Fibroblast of pulmonary artery (primary cell): ENCODE measurements around the gene HTR2B.

Experiments
- DNase-seq: peaks from one replicate; pipeline ENCODE4 v3.0.0-alpha.2; 2010; ENCODE audit warnings: low read depth
- H3K4me3 ChIP-seq: replicated peaks from 2 replicates; pipeline ENCODE4 v1.5.1; 2011; ENCODE audit warnings: low read depth, mild to moderate bottlenecking, control low read depth, low read length, moderate library complexity
- TF ChIP-seq, protein P1 (sequence below): IDR thresholded peaks from 2 replicates; pipeline ENCODE4 v1.5.1; 2011; ENCODE audit warnings: mild to moderate bottlenecking, control low read depth, low read length, inconsistent platforms; ENCODE audit errors: missing control alignments

The HTR2B gene

DNA sequence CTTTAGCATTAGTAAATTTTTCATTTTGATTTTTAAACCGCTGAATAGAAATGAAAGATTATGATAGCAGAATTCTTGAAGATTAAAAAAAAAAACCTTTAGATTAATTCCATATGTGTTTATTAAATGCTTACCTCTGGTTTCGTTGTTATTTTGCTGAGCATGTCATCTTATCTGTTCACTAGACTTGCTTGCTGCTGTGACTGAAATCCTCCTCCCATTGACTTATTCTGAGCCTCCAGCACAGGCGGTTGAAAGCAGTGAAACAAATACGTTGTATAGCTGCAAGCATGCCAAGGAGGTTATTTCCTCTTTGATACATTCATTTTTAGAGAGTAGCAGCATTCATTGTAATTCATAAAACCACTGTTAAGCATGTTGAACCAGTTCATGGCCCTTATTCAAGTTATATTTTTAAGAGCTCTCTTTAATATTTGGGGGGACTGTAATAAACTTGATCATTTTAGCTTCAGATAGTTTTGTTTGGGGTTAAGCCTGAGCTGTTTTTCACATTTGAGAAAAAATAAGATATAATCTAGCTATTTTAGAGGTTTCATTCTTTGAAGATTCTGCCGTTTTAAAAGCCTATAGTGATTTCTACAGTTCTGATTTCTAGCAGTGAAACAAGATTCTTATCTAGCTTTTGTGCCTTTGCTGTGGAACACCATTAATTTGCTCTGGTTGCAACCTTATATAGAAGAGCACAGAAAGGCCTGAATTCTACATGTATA, at the start of gene HTR2B:
HTR2B (minus strand) TSS at position 205 of the 731 bp plus-strand sequence. CDS start 1,278 bp downstream, outside the sequence.
- DNase-seq: peak; percentile 57
- TF ChIP-seq, protein P1, sequence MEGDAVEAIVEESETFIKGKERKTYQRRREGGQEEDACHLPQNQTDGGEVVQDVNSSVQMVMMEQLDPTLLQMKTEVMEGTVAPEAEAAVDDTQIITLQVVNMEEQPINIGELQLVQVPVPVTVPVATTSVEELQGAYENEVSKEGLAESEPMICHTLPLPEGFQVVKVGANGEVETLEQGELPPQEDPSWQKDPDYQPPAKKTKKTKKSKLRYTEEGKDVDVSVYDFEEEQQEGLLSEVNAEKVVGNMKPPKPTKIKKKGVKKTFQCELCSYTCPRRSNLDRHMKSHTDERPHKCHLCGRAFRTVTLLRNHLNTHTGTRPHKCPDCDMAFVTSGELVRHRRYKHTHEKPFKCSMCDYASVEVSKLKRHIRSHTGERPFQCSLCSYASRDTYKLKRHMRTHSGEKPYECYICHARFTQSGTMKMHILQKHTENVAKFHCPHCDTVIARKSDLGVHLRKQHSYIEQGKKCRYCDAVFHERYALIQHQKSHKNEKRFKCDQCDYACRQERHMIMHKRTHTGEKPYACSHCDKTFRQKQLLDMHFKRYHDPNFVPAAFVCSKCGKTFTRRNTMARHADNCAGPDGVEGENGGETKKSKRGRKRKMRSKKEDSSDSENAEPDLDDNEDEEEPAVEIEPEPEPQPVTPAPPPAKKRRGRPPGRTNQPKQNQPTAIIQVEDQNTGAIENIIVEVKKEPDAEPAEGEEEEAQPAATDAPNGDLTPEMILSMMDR: no peak
- H3K4me3 ChIP-seq: peak within 1 kb of the TSS; percentile 33

- H3K4me3 ChIP-seq: no peak overlapping the region
- TF ChIP-seq, protein P1: no peak
- DNase-seq: no peak
These were observed 49.4 kb upstream of the HTR2B start for GRCh38 chr2:231174211-231174651.

DNA sequence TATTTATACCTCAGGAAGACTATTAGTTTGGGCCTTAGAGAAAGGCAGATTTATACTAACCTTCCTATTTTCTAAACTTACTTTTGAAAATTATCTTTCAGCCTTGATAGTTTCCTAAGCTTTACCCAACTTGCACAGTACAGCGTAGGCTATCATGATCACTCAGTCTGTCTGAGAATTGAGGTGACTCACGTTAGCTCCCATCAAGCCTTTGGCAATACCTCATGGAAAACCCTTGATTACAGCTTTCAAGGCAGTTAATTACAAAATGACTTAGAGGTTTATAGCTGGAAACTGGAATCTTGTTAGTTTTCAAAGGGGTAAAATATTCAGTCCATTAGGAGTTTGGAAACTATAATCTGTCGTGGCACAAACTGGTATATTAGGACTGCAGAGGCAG, 47.2 kb upstream of the HTR2B start:
- peak; percentile 65 for DNase-seq
- H3K4me3 ChIP-seq: no peak overlapping the region
- TF ChIP-seq, protein P1: no peak

DNA sequence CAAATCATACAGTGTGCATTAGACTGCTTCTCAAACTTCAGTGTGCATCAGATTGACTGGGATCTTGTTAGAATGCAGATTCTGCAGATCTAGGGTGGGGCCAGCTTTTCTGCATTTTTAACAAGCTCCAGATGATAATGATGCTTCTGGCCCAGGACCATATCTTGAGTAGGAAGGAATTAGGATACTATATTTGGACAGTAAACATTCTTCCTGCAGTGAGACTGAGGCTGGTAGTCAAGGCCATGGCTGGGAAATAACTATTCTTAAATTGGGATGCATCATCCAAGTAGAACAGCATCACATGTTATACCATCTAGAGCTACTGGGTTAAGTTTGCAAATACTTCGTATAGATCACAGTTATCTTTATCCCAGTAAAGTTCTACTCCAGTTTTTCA, 45.2 kb upstream of the HTR2B start:
- TF ChIP-seq, protein P1: no peak
- no peak for DNase-seq
- no peak overlapping the region for H3K4me3 ChIP-seq

DNA sequence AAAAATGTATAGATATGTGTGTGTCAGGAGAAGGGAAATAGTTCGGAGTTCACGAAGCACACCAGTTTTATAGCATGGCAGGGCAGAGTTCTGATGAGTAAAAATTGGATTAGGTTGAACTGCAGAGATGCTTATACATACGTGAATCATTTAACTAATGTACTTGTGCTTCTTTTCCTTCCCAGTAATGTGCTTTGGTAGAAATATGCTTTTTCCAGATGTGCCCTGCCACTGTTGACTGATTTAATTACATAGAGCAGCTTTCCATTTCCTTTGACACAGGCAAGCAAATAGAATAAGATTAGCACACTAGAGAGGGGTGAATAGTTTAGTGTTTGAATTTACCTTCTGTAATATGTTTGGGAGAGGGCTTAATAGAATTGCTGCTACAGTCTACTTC, 44.6 kb upstream of the HTR2B start:
- DNase-seq: no peak
- TF ChIP-seq, protein P1: no peak
- no peak overlapping the region for H3K4me3 ChIP-seq

- no peak for DNase-seq
- TF ChIP-seq, protein P1: no peak
- H3K4me3 ChIP-seq: no peak overlapping the region
These were observed 43.8 kb upstream of the HTR2B start for GRCh38 chr2:231168460-231169139.
